Esophagus squamous epithelium (tissue), 5 donors: Measurements from ENCODE around the gene CGB3. TPM values are rescaled to one million over a fixed set of nuclear protein-coding genes. Genes with fewer than 3 reads are reported as not detected.

Experiments used
- DNase-seq: peaks from one replicate; lab custom pipeline; 2025; lab: John Stamatoyannopoulos, UW
- H3K27ac ChIP-seq, 4 donors: fragments of 200-600 bp; sonication (generic); one replicate each; pipeline ENCODE4 v1.5.1; 2016 to 2019; ENCODE audit warnings: mild to moderate bottlenecking in 1 of 4
- H3K27me3 ChIP-seq, 4 donors: fragments of 200-600 bp; sonication (generic); 1 replicate in 3 of 4; 2 replicates in 1 of 4; pipeline versions ENCODE4 v1.5.1 to v1.6.0; 2017 to 2021; ENCODE audit warnings: antibody characterized with exemption in 1 of 4
- H3K36me3 ChIP-seq, 3 donors: fragments of 200-600 bp; sonication (generic); one replicate each; pipeline ENCODE4 v1.5.1; 2016 to 2019
- H3K4me1 ChIP-seq, 3 donors: fragments of 200-600 bp; sonication (generic); one replicate each; pipeline ENCODE4 v1.5.1; 2017 to 2019
- H3K4me3 ChIP-seq, 4 donors: fragments of 200-600 bp; sonication (generic); 1 replicate in 3 of 4; 2 replicates in 1 of 4; pipeline ENCODE4 v1.5.1; 2016 to 2019; ENCODE audit warnings: mild to moderate bottlenecking in 2 of 4, moderate library complexity in 1 of 4
- H3K9me3 ChIP-seq, 3 donors: fragments of 200-600 bp; sonication (generic); one replicate each; pipeline ENCODE4 v1.5.1; 2016 to 2019
- POLR2A ChIP-seq, 4 donors: fragments of 450-650 bp; IDR thresholded peaks; one replicate each; pipeline ENCODE4 v1.6.1; 2017; ENCODE audit warnings: antibody characterized with exemption in 4 of 4, mild to moderate bottlenecking in 4 of 4, moderate library complexity in 3 of 4
- WGBS, 2 donors: methylation state at CpG; one replicate each; pipeline ENCODE4 v1.1.5; 2018; 5-methylcytosine and 5-hydroxymethylcytosine counted together
- intact Hi-C: fragments of 100-400 bp; cut with DNase I; formaldehyde crosslinking; loops from one replicate; pipeline ENCODE4 v1.15.0; 2022
- total RNA-seq, 4 donors: library from RNA; depleted of rRNA; stranded (reverse); fragments of >200 nt; gene quantifications; one replicate each; pipeline ENCODE4 v1.1.0, GENCODE V29; 2016
- TF ChIP-seq, protein P1 (sequence below), 6 experiments: fragments of 450-650 bp in 4 of 6; fragments of 200-600 bp in 2 of 6; sonication (generic) in 2 of 6; IDR thresholded peaks; one replicate each; pipeline ENCODE4 v1.5.1; 2016 to 2019; ENCODE audit warnings: antibody characterized with exemption in 6 of 6, mild to moderate bottlenecking in 4 of 6, moderate library complexity in 4 of 6
- donor health status: DM: yes; HTN: yes; CAD: no.

The CGB3 gene
- total RNA-seq, 4 donors from 2014 or later, result not detected

DNA sequence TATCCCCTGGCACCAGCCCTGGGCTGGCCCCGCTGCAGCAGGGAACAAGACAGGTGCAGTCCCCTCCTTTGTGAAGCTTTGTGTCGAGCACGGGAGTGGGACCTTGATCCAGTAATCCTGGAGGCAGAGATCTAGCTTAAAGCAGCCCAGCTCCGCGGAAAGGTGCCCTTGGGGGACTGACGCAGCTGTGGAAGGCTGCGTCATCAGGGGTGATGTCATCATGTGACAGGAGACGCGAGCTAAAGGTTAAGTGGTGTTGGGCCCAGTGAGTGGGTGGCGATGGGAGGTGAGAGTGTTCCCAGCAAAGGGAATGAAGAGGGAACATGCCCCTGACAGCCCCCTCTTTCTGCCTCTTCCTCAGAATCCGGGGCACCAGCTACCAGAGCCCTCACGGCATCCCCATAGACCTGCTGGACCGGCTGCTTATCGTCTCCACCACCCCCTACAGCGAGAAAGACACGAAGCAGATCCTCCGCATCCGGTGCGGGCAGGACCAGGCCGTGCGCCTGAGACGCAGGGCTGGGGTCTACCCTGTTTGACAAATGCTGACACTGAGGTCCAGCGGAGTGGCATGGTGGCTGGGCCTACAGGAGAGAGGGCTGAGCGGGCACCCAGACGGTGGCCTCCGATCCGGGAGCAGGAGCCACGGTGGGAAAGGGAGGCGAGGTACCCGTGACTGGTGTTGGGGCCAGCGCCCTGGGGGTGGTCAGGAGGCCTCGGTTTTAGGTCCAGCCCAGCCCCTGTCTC, 9.8 kb downstream of the CGB3 start:
- no peak overlapping the region for H3K27ac ChIP-seq
- H3K9me3 ChIP-seq, result no peaks in the 10 kb centered on the region
- WGBS, 2 donors, result 86 to 92% methylated on average over 10 to 19 of the region's 32 CpGs
- peaks cover 15 to 76% (median 19%) of the 10 kb centered on the region in 3 donors for H3K36me3 ChIP-seq
- peaks cover 0 to 22% (median 17%) of the 10 kb centered on the region in 3 donors for H3K4me1 ChIP-seq
- no peak for DNase-seq
- TF ChIP-seq POLR2A (IDR thresholded peaks at IDR 0.05), result no peak
- TF ChIP-seq, protein P1, sequence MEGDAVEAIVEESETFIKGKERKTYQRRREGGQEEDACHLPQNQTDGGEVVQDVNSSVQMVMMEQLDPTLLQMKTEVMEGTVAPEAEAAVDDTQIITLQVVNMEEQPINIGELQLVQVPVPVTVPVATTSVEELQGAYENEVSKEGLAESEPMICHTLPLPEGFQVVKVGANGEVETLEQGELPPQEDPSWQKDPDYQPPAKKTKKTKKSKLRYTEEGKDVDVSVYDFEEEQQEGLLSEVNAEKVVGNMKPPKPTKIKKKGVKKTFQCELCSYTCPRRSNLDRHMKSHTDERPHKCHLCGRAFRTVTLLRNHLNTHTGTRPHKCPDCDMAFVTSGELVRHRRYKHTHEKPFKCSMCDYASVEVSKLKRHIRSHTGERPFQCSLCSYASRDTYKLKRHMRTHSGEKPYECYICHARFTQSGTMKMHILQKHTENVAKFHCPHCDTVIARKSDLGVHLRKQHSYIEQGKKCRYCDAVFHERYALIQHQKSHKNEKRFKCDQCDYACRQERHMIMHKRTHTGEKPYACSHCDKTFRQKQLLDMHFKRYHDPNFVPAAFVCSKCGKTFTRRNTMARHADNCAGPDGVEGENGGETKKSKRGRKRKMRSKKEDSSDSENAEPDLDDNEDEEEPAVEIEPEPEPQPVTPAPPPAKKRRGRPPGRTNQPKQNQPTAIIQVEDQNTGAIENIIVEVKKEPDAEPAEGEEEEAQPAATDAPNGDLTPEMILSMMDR (IDR thresholded peaks at IDR 0.05), result no peak
- no peak overlapping the region for H3K4me3 ChIP-seq
- peaks cover 0 to 22% (median 0%) of the 10 kb centered on the region in 4 donors for H3K27me3 ChIP-seq
- intact Hi-C loops, result no loop called here

DNA sequence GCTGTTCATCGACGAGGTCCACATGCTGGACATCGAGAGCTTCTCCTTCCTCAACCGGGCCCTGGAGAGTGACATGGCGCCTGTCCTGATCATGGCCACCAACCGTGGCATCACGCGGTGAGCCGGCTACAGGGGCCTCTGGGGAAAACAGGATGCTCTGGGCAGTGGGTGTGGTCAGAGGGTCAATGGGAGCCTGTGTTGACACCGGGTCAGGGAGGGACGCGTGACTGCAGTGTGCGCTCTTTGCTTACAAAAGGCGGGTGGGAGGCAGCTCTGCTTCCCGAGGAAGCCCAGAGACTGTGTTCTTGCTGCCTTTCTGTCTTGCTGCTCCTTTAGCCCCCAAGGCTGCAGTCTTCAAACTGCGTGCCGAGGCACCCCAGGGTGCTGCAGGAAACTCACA, 12.9 kb downstream of the CGB3 start:
- intact Hi-C loops, result no loop called here
- DNase-seq, result no peak
- no peak overlapping the region for H3K27ac ChIP-seq
- WGBS, 2 donors, result 78 to 97% methylated on average over 5 to 6 of the region's 17 CpGs
- peaks cover 18 to 97% (median 34%) of the 10 kb centered on the region in 3 donors for H3K36me3 ChIP-seq
- H3K27me3 ChIP-seq, result no peaks in the 10 kb centered on the region
- no peaks in the 10 kb centered on the region for H3K9me3 ChIP-seq
- no peak for TF ChIP-seq POLR2A (IDR thresholded peaks at IDR 0.05)
- TF ChIP-seq, protein P1 (IDR thresholded peaks at IDR 0.05), result no peak
- H3K4me1 ChIP-seq, result no peaks in the 10 kb centered on the region
- no peak overlapping the region for H3K4me3 ChIP-seq

DNA sequence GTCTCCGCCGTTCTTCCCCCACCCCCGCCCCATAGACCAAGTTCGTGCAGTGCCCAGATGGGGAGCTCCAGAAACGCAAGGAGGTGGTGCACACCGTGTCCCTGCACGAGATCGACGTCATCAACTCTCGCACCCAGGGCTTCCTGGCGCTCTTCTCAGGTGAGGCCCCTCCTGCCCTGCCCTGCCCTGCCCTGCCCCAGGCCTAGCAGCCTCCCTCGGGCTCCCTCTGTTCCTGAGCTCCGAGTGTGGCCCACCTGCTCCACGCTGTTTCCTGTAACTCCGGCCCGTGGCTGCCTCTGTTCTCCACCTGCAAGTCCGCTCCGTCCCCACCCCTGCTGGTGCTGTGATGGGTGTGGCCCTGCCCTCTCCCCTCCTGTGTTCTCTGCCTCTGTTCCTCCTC, 13.7 kb downstream of the CGB3 start:
- Histone ChIP-seq H3K4me3 (no peak overlapping the region), H3K36me3 (peaks cover 15 to 97% (median 39%) of the 10 kb centered on the region in 3 donors), H3K9me3 (no peaks in the 10 kb centered on the region), H3K27me3 (no peaks in the 10 kb centered on the region), H3K4me1 (no peaks in the 10 kb centered on the region), H3K27ac (no peak overlapping the region)
- intact Hi-C loops, result no loop called here
- no peak for DNase-seq
- no peak for TF ChIP-seq POLR2A (IDR thresholded peaks at IDR 0.05)
- TF ChIP-seq, protein P1 (IDR thresholded peaks at IDR 0.05), result no peak
- 89 to 91% methylated on average over 12 to 16 of the region's 18 CpGs for WGBS, 2 donors

DNA sequence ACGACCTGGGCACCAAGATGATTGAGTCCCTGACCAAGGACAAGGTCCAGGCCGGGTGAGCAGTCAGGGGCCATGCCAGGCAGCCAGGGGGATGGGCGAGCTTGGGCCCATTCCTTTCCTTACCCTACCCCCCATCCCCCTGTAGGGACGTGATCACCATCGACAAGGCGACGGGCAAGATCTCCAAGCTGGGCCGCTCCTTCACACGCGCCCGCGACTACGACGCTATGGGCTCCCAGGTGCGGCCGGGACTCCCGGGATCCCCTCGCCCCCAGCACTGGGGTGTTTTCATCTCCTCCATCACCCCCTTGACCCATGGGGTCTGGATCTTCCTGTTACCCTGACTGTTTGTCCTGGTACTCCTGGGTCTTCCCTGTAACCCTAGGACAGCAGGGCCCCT, 14.3 kb downstream of the CGB3 start:
- Histone ChIP-seq H3K36me3 (peaks cover 18 to 97% (median 43%) of the 10 kb centered on the region in 3 donors), H3K4me1 (no peaks in the 10 kb centered on the region), H3K27ac (no peak overlapping the region), H3K4me3 (no peak overlapping the region), H3K27me3 (no peaks in the 10 kb centered on the region), H3K9me3 (no peaks in the 10 kb centered on the region)
- 96 to 99% methylated on average over 11 to 15 of the region's 18 CpGs for WGBS, 2 donors
- intact Hi-C loops, result no loop called here
- TF ChIP-seq POLR2A (IDR thresholded peaks at IDR 0.05), result no peak
- TF ChIP-seq, protein P1 (IDR thresholded peaks at IDR 0.05), result no peak
- DNase-seq, result no peak

DNA sequence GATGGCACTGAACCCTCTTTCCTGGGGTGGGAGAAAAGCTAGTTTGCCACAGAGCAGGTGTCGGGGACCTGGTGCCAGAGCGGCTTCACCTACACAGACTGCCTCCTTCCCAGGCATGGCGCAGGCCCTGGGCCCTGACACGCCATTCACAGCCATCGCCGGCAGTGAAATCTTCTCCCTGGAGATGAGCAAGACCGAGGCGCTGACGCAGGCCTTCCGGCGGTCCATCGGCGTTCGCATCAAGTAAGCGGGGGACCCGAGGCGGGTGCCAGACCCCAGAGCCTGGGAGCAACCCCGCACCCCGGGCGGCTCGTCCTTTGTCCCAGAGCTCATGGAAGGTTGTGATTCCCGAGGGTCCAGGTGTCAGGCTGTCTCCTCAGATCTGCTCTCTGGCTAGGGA, 17.2 kb downstream of the CGB3 start:
- no peak for DNase-seq

More for the DNA sequence above, 17.2 kb downstream of the CGB3 start:
- intact Hi-C loops, result no loop called here
- Histone ChIP-seq H3K4me1 (no peaks in the 10 kb centered on the region), H3K4me3 (no peak overlapping the region), H3K36me3 (peaks cover 37 to 97% (median 55%) of the 10 kb centered on the region in 3 donors), H3K9me3 (no peaks in the 10 kb centered on the region), H3K27ac (no peak overlapping the region), H3K27me3 (no peaks in the 10 kb centered on the region)
- WGBS, 2 donors, result 90 to 98% methylated on average over 2 to 11 of the region's 22 CpGs
- TF ChIP-seq POLR2A (IDR thresholded peaks at IDR 0.05), result no peak
- TF ChIP-seq, protein P1 (IDR thresholded peaks at IDR 0.05), result no peak
